Prostate gland (tissue), 2 donors: Measurements from ENCODE around the gene MBOAT1. TPM values are rescaled to one million over a fixed set of nuclear protein-coding genes. Genes with fewer than 3 reads are reported as not detected.

Source experiments
- DNase-seq: peaks from one replicate; pipeline ENCODE4 v3.0.0-alpha.2; 2019; ENCODE audit warnings: low spot score
- H3K27ac ChIP-seq, 2 donors: fragments of 200-600 bp; sonication (generic); 2 replicates each; pipeline ENCODE4 v1.5.1; 2017 to 2019
- H3K27me3 ChIP-seq: fragments of 200-600 bp; sonication (generic); replicated peaks from 2 replicates; pipeline ENCODE4 v1.5.1; 2019; ENCODE audit not compliant: insufficient read depth
- H3K36me3 ChIP-seq, 2 donors: fragments of 200-600 bp; sonication (generic); 1 replicate in 1 of 2; 2 replicates in 1 of 2; pipeline versions ENCODE4 v1.5.1 to v1.8.1; 2017 to 2019
- H3K4me1 ChIP-seq: fragments of 200-600 bp; sonication (generic); replicated peaks from 2 replicates; pipeline ENCODE4 v1.5.1; 2019
- H3K4me3 ChIP-seq, 2 donors: fragments of 200-600 bp; sonication (generic); 2 replicates each; pipeline ENCODE4 v1.5.1; 2017 to 2019
- H3K9me3 ChIP-seq: fragments of 200-600 bp; sonication (generic); 2 replicates; pipeline ENCODE4 v1.5.1; 2017
- POLR2A ChIP-seq: fragments of 450-650 bp; IDR thresholded peaks from one replicate; pipeline ENCODE4 v1.6.1; 2016; ENCODE audit warnings: antibody characterized with exemption, mild to moderate bottlenecking
- POLR2AphosphoS5 ChIP-seq: sonication (generic); formaldehyde crosslinking; IDR thresholded peaks from one replicate; pipeline ENCODE4 v1.6.1; 2017; ENCODE audit warnings: antibody characterized with exemption
- WGBS: methylation state at CpG from one replicate; pipeline ENCODE4 v1.1.5; 2018; 5-methylcytosine and 5-hydroxymethylcytosine counted together
- intact Hi-C: fragments of 100-400 bp; cut with DNase I; formaldehyde crosslinking; loops from one replicate; pipeline ENCODE4 v1.14.2; 2022
- total RNA-seq, 2 donors: library from RNA; depleted of rRNA; stranded (reverse); fragments of >200 nt; gene quantifications; one replicate each; pipeline ENCODE4 v1.1.0, GENCODE V29; 2016
- TF ChIP-seq, protein P1 (sequence below), 4 experiments: fragments of 200-600 bp in 2 of 4; fragments of 450-650 bp in 2 of 4; sonication (generic) in 2 of 4; IDR thresholded peaks; 1 replicate in 3 of 4; 2 replicates in 1 of 4; pipeline ENCODE4 v1.5.1; 2016 to 2019; ENCODE audit warnings: antibody characterized with exemption in 4 of 4, mild to moderate bottlenecking in 2 of 4, moderate library complexity in 2 of 4

The MBOAT1 gene
- total RNA-seq, 2 donors from 2014 or later = 8.6 to 14.1 TPM

DNA sequence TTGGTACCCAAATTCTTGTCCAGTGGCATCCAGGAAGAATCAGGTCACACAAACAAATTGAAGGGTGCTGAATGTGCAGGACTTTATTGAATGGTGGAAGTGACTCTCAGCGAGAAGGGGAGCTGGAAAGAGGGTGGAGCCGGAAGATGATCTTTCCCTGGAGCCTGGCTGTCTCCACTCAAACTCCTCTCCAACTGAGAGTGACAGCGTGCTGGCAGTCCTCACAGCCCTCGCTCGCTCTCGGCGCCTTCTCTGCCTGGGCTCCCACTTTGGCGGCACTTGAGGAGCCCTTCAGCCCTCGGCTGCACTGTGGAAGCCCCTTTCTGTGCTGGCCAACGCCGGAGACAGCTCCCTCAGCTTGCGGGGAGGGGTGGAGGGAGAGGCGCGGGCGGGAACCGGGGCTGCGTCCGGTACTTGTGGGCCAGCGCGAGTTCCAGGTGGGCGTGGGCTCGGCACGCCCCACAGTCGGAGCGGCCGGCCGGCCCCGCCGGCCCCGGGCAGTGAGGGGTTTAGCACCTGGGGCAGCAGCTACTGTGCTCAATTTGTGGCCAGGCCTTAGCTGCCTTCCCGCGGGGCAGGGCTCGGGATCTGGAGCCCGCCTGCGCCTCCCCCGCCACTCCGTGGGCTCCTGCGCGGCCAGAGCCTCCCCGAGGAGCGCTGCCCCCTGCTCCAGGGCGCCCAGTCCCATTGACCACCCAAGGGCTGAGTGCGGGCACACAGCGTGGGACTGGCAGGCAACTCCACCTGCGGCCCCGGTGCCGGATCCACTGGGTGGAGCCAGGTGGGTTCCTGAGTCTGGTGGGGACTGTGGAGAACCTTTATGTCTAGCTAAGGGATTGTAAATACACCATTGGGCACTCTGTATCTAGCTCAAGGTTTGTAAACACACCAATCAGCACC lies 26.7 kb upstream of the MBOAT1 start:
- H3K4me1 ChIP-seq = no peaks in the 10 kb centered on the region
- intact Hi-C loops = no loop called here
- no peak for DNase-seq
- no peak overlapping the region for H3K4me3 ChIP-seq
- H3K27me3 ChIP-seq = no peaks in the 10 kb centered on the region
- no peak overlapping the region for H3K27ac ChIP-seq
- TF ChIP-seq POLR2A = no peak
- TF ChIP-seq, protein P1, sequence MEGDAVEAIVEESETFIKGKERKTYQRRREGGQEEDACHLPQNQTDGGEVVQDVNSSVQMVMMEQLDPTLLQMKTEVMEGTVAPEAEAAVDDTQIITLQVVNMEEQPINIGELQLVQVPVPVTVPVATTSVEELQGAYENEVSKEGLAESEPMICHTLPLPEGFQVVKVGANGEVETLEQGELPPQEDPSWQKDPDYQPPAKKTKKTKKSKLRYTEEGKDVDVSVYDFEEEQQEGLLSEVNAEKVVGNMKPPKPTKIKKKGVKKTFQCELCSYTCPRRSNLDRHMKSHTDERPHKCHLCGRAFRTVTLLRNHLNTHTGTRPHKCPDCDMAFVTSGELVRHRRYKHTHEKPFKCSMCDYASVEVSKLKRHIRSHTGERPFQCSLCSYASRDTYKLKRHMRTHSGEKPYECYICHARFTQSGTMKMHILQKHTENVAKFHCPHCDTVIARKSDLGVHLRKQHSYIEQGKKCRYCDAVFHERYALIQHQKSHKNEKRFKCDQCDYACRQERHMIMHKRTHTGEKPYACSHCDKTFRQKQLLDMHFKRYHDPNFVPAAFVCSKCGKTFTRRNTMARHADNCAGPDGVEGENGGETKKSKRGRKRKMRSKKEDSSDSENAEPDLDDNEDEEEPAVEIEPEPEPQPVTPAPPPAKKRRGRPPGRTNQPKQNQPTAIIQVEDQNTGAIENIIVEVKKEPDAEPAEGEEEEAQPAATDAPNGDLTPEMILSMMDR (IDR thresholded peaks at IDR 0.05) = no peak
- no peaks in the 10 kb centered on the region for H3K9me3 ChIP-seq
- H3K36me3 ChIP-seq = no peaks in the 10 kb centered on the region
- WGBS = 97% methylated on average over 42 of the region's 47 CpGs

DNA sequence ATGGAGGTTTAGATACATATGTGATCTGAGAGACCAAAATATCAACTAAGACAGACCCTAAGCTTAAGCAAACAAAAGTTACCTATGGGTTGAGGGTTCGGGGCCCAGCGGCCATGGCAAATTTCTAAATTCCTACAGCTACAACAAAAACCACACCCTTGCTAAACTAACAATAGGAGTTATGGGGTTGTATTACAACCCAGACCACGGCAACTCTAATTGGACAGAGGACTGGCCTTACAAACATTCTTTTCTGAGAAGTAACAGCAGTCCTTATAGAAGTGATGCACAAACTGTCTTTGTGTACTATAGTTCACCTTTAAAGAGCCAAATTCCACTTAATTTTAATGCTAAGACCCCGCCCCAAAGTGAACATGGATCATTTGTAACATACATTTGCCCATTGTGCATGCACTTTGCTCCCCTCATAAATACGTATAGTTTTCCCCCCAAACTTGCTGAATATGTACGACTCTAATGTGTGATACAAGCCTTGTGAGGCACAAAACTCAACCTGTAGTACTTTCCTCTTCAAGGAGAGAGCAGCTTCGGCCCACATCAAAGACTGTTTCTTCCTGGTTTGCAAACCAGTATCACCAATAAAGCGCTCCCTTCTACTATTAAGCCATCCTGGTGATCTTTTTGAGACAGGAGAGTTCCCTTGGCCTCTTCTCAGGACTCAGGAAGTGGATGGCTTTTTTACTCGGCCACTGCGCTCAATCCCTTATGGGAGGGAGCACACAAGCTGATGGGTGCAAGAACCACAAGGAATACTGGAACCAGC lies 25.6 kb upstream of the MBOAT1 start:
- Histone ChIP-seq H3K27ac (no peak overlapping the region), H3K9me3 (no peaks in the 10 kb centered on the region), H3K4me3 (no peak overlapping the region), H3K36me3 (no peaks in the 10 kb centered on the region), H3K4me1 (no peaks in the 10 kb centered on the region), H3K27me3 (no peaks in the 10 kb centered on the region)
- DNase-seq = no peak
- TF ChIP-seq POLR2AphosphoS5 = no peak
- TF ChIP-seq, protein P1 (IDR thresholded peaks at IDR 0.05) = no peak
- intact Hi-C loops = no loop called here
- WGBS = 88% methylated on average over 10 of the region's 10 CpGs

DNA sequence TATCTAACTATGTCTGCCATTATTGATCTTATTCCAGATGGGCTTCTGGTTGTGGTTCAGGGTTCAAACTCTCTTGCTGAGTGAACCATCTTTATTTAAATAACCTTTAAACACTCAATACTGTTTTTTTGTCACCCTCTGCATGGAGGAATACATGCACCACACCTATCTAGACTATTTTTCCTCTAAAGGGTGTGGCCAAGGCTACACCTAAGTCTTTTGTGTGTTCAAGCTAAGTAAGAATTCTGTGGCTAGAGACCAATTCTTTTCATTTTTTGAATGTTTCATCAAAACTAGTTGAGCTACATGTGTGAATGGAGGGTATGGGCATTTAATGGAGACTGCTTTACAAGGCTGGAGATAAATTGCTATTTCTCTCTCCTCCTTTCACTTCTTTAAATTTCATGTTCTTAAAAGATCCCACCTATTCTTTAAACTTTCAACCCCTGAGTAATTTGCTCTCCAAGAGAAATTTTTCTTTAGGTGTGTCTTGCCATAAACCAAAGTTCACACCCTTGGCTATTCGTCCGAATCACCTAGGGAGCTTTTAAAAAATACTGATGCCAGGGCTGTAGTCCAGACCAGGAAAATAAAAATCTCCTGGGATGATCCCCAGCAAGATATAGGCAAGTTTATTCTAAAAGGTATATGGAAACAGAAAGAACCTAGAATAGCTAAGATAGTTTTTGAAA lies 24.8 kb upstream of the MBOAT1 start:
- no peak overlapping the region for H3K4me3 ChIP-seq
- no peak overlapping the region for H3K27ac ChIP-seq
- intact Hi-C loops = no loop called here
- no peaks in the 10 kb centered on the region for H3K4me1 ChIP-seq
- no peak for TF ChIP-seq POLR2AphosphoS5
- 68% methylated on average over 2 of the region's 2 CpGs for WGBS
- H3K27me3 ChIP-seq = no peaks in the 10 kb centered on the region
- H3K36me3 ChIP-seq = no peaks in the 10 kb centered on the region
- DNase-seq = no peak
- H3K9me3 ChIP-seq = no peaks in the 10 kb centered on the region

DNA sequence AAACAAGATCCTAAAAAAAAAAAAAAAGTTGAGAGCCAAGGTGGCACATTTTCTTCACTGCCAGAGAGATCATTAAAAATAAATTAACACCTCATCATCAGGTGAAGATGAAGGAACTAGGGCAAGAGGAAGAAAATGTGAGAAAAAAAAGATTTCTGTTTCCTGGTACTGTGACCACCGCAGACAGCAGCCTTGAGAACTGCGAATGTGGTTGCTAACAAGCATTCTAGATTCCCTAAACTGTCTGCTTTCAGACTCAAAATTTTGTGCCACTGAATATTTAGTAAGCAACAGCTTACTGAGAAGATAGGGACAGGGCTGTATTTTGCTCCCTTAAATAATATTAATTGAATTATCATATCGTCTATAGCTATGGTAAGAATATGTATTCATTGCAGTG lies 24.1 kb upstream of the MBOAT1 start:
- TF ChIP-seq POLR2A = no peak
- intact Hi-C loops = no loop called here
- Histone ChIP-seq H3K27ac (no peak overlapping the region), H3K4me1 (no peaks in the 10 kb centered on the region), H3K36me3 (no peaks in the 10 kb centered on the region), H3K4me3 (no peak overlapping the region), H3K9me3 (no peaks in the 10 kb centered on the region), H3K27me3 (no peaks in the 10 kb centered on the region)
- WGBS = 89% methylated on average over 3 of the region's 3 CpGs
- no peak for DNase-seq

DNA sequence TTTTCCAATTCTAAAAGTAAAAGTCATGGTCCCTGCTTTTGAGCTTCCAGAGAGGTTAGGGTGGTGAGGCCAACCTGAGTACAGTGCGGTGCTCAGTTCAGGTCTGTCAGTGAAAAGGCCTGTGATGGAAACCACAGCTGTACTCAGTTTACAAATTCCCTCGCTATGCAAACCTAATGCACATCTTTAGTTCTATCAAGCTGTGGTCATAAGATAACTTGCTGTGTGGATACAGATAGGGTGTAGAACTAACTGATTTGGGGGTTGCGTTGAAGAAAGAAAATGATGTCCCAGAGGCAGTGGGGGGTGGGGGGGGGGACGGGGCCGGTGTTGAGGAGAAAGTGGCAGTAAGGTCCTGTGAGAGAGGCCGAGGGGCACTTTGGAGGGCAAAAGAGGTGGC lies 22.8 kb upstream of the MBOAT1 start:
- TF ChIP-seq POLR2AphosphoS5 = no peak
- TF ChIP-seq POLR2A = no peak
- TF ChIP-seq, protein P1 (IDR thresholded peaks at IDR 0.05) = no peak
- Histone ChIP-seq H3K27me3 (no peaks in the 10 kb centered on the region), H3K4me1 (no peaks in the 10 kb centered on the region), H3K9me3 (no peaks in the 10 kb centered on the region), H3K4me3 (no peak overlapping the region), H3K36me3 (no peaks in the 10 kb centered on the region), H3K27ac (no peak overlapping the region)
- 92% methylated on average over 6 of the region's 6 CpGs for WGBS
- intact Hi-C loops = no loop called here
- no peak for DNase-seq
